HG03378 (cell line): Measurements from ENCODE around the gene SNRNP40.

ENCODE experiments used
- ATAC-seq: cut with Tn5 transposase; IDR thresholded peaks from one replicate; pipeline ENCODE4 v1.9.1; 2021; ENCODE audit warnings: mild to moderate bottlenecking, moderate library complexity; ENCODE audit not compliant: unreplicated experiment

Gene SNRNP40

DNA sequence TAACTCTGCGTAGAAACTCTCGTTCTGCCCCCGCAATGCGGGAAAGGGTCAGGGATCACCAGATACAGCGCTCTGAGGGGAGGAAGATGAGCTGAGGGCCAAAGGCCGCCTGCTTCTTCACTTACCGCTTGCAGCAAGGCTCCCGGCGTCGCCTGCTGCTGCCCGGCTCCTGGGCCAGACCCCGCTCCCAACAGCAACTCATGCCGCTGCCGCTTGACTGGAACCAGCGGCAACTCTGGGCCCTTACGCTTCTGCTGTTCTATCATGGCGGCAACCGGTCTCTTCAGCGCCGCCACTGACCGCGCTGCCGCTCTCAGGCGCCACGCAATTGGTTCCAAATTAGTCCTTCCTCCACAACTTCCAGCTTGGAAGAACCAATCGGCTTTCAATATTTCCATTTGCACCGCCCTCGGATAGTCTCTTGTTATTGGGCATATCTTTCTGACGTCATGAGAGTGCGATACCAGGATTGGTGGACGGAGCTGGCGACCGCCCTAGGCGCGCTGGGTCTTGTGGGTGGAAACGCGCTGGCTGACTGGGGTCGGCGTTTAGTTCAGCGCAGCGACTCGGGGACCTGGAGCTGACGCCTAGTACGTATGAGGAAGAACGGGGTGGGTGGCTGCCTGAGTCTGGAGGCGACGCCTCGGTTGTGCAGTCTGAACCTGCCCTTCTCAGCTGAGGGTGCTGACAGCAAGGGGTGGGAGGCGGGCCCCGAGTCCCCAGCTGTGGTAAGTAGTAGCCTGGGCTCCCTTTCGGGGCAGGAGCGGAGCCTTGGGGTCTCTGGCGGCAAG lies at the start of gene SNRNP40, which contains the start of gene ZCCHC17:
SNRNP40 (minus strand) TSS at position 303 of the 791 bp plus-strand sequence; CDS start at position 266, 37 bp downstream.
ZCCHC17 (plus strand) TSS at position 547 of the 791 bp plus-strand sequence. CDS start 13,067 bp downstream, outside the sequence.
- ATAC-seq, result peak; percentile 88

DNA sequence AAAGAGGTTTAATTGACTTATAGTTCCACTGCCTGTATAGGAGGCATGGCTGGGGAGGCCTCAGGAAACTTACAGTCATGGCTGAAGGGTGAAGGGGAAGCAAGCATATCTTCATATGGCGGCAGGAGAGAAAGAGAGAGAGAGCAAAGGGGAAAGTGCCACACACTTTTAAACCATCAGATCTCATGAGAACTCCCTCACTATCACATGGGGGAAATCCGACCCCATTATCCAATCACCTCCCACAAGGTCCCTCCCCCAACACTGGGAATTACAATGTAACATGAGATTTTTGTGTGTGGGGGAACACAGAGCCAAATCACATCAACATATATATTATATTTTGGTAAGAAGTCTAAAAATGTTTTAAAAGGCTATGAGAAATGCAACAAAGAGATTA lies 49.0 kb upstream of the SNRNP40 start:
- ATAC-seq, result no peak

GRCh38 chr1:31344503-31344902 lies 47.9 kb upstream of the SNRNP40 start:
- no peak for ATAC-seq

DNA sequence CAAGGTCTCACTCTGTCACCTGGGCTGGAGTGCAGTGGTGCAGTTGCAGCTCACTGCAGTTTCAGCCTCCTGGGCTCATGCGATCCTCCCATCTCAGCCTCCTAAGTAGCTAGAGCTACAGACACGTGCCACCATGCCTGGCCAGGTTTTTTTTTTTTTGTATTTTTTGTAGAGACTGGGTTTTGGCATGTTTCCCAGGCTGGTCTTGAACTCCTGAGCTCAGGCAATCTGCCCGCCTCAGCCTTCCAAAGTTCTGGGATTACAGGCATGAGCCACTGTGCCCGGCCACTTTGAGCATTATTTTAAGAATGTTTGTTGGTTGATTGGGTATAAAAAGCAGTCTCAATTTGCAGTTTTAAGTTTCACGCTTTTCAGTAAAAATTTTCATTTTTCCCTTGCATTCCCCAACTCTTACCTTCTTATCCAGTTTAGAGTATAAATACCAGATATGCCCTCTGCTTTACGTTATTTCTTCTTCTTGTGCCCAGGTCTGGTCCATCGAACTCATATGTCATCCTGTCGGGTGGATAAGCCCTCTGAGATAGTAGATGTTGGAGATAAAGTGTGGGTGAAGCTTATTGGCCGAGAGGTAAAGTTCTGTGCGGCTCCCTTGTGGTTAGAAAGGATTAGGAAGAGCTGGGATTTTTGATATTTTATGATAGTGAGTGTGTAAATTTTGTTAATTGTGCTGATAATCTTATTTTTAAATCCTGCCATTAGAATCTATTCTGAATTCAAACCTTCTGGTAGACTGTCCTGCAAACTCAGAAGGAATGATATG lies 40.3 kb upstream of the SNRNP40 start:
- ATAC-seq, result no peak

- no peak for ATAC-seq
Observed at GRCh38 chr1:31335007-31335406, 38.4 kb upstream of the SNRNP40 start.

GRCh38 chr1:31327381-31327780 lies 30.8 kb upstream of the SNRNP40 start:
- ATAC-seq, result no peak

DNA sequence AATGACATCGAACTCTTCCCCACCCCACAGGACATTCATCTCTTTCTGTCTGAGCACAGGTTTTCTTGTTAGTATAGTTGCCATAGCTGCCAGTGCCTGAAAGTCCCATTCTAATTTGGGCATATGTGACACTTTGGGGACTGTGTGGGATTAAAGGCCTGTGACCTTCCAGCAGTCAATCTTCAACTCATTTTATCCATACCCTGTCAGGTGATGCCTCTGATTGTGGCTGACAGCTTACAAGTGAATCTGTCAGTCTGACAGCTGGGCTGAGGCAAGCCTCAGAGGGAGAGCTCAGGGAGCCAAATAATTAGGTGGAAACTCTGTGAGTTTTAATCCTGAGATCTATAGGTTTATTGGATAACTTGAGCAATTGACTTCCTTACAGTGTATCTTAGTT lies 29.9 kb upstream of the SNRNP40 start:
- no peak for ATAC-seq

DNA sequence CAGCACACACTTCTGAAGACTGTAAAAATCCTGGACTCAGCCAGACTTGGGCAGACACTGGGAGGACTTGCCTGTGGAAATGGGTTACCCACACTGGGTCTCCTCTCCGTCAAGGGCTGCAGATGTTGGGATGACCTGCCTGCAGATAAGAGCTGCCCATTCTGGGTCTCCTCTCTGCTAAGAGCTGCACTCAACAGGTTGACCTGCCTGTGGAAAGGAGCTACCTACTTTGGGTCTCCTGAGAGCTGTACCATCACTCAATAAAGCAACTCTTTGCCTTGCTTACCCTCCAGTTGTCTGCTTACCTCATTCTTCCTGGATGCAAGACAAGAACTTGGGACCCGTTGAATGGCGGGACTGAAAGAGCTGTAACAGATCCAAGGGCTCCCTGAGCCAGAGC lies 28.4 kb upstream of the SNRNP40 start:
- ATAC-seq, result no peak

- no peak for ATAC-seq
Observed at GRCh38 chr1:31324093-31324492, 27.5 kb upstream of the SNRNP40 start.

DNA sequence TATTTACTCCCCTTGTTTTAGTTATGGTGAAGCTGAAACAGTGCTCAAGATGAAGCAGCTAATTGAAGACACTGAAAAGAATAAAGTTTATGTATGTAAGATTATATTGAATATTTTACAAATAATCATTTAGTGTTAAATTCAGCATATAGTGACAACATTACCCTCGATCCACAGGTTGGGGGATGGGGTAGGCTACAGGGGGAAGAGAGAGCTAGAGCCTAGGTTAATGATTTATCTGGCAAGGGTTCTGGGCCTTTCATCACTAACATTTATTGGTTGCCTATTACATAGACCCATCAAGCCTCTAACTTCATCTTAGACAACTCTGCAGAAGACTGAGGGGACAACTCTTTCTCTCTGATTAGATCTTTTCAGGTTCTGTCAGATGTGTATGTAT lies 21.6 kb upstream of the SNRNP40 start:
- ATAC-seq, result no peak

- no peak for ATAC-seq
Observed at GRCh38 chr1:31315902-31316301, 19.3 kb upstream of the SNRNP40 start.

DNA sequence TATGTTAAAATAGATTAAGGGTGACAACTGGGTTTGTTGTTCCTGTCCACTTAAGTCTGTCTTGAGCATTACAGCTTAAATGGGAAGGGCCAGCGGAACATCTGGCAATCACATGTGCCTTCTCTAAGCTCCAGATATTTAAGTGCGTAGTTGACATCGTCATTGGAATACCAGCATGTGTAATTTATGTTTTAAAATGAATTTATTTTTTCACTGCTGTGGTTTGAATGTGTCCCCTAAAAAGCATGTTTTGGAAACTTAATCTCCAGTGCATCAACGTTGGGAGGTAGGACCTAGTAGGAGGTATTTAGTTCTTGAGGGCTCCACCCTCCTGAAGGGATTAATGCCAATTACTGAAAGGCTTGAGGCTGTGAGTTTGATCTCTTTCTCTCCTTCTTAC lies 13.6 kb upstream of the SNRNP40 start:
- no peak for ATAC-seq

DNA sequence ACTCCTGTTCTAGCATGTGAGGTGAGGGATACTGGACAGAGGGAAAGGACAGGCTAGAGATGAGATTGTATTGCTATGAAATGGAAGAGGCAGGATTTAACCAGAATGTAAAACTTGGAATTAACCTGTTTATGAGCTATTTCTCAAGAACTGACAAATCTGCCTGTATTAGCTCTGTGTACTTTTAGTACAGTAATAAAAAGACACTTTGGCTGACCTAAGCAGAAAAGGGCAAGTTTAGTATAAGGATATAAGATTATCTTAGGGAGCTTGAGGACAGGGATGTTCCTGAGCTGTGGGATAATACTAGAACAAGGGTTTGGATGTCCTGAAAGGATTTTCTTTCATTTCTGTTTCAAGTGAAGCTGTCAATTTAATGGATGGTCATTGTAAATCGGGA lies 11.4 kb upstream of the SNRNP40 start:
- ATAC-seq, result no peak

DNA sequence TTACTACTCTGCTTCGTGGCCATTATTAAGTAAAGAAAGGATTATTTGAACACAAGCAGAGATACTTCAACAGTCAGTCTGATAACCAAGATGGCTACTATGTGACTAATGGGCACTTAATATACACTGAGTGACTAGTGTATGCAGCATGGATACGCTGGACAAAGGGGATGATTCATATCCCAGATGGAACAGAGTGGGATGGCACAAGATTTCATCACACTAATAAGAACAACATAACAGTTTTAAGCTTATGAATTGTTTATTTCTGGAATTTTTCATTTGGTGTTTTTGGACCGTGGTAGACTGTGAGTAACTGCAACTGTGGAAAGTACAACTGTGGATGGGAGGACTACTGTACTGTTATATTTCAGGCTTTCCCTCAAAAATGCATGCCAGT lies 9.7 kb upstream of the SNRNP40 start:
- no peak for ATAC-seq

GRCh38 chr1:31302709-31303441 lies 6.3 kb upstream of the SNRNP40 start:
- ATAC-seq, result no peak

DNA sequence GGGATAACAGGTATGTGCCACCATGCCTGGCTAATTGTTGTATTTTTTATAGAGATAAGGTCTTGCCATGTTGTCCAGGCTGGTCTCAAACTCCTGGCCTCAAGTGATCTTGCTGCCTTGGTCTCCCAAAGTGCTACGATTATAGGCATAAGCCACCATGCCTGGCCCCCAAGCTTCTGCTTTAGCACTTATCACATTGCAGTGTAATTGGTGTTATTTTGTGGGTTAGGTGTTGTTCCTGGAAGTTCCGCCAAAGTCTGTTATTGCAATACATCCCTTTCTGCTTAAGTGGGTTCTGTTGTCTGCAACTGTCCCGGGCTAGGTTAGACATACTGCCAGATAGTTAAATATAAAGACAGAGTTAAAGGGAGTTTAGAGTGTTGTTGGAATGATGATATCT lies 3.6 kb upstream of the SNRNP40 start:
- no peak for ATAC-seq

GRCh38 chr1:31299365-31299764 lies 2.8 kb upstream of the SNRNP40 start:
- no peak for ATAC-seq

DNA sequence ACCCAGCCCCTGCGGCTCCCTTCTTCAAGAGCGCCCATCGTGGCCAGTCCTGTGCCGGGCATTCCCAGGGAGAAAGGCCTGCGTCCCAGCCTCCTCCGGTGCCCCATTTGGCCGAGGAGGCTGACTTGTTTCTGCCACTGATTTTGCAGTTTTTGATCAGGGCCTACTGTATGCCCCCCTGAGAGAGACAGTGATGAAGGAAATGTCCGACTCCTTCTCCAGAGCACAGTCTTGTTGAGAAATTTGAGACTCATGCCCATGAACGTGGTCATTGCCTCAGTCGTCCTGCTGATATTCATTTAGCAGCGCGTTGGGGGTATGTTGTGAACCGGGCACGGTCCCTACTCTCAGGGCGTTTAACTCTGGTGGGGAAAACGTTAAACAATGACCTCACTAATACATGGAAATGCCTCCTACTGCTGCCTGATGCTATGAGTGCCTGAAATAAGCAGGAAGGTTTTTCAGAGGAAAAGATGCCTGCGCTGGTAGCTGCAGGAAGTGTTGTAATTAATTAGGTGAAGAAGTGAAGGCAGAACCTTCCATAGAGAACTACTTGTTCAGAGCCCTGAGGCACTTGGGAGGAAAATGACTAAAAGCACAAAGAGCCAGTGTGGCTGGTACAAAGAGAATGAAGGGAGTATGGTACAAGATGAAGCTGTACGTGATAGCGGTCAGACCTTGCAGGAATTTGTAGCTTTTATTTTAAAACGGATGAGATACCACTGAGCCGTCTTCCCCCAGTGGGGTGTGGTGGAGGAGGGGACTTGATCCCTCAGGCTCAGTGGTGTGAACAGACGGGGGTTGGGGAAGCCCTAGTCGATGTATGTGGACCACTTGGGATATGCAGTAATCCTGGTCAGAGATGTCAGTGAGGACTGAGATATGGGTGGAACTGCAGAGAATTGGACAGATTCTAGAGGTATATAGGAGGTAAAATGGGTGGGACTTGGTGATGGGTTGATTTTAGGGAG lies 974 bp upstream of the SNRNP40 start:
- ATAC-seq, result no peak

GRCh38 chr1:31295874-31296485 lies 608 bp downstream of the SNRNP40 start:
- ATAC-seq, result no peak

DNA sequence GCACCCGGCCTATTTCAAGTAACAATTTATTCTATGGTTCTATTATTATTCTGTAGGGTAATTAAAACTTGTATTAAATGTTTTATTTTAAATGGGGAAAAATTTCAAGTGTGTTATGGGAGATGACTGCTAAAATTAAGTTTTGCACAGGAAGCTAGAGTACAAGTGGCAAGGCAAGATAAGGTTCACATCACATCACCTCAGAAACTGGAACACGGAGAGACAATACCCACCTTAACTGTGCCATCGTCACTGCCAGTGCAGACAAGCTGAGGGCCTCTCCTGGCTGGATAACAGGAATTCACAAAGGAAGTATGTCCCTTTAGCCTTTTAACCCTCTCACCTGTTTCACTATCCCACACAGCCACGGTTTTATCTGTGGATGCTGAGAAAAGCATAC lies 7.6 kb downstream of the SNRNP40 start:
- ATAC-seq, result no peak
